Erythroblast (primary cell): ENCODE results near the gene NRSN2.
A peak's percentile ranks its signal among the peaks of the same experiment; 100 is the strongest.

Experiments used
- DNase-seq, 2 experiments: peaks; one replicate each; lab custom pipeline; 2025; lab: John Stamatoyannopoulos, UW
- GATA1 ChIP-seq: IDR thresholded peaks from 2 replicates; pipeline ENCODE4 v1.6.1; 2011; ENCODE audit warnings: low read depth, mild to moderate bottlenecking, control low read depth, low read length, moderate library complexity
- POLR2A ChIP-seq: IDR thresholded peaks from 2 replicates; pipeline ENCODE4 v1.6.1; 2011; ENCODE audit warnings: mild to moderate bottlenecking, low read length

Gene NRSN2

GRCh38 chr20:346640-347316 is at the start of gene NRSN2:
Gene NRSN2, plus strand, starts transcription at chr20:347111. Its CDS starts 2,533 bp downstream, at chr20:349644.
- TF ChIP-seq GATA1 (no peak), POLR2A (no peak)
- peak; percentile 42 to 46 for DNase-seq

- TF ChIP-seq POLR2A (no peak), GATA1 (no peak)
Measured at GRCh38 chr20:297925-298775, 48.8 kb upstream of the NRSN2 start.

GRCh38 chr20:298776-299391 is 48.0 kb upstream of the NRSN2 start:
- TF ChIP-seq GATA1 (no peak), POLR2A (no peak)
- DNase-seq, result peak in 1 of 2 experiments; percentile 54

More at GRCh38 chr20:297925-298775, 48.8 kb upstream of the NRSN2 start:
- peak; percentile 75 to 82 for DNase-seq

GRCh38 chr20:300345-300990 is 46.4 kb upstream of the NRSN2 start:
- DNase-seq, result no peak
- no peak for TF ChIP-seq GATA1
- TF ChIP-seq POLR2A, result no peak

- no peak for DNase-seq
- TF ChIP-seq POLR2A (no peak), GATA1 (no peak)
Measured at GRCh38 chr20:301886-302848, 44.7 kb upstream of the NRSN2 start.

GRCh38 chr20:305745-306144 is 41.2 kb upstream of the NRSN2 start:
- TF ChIP-seq GATA1 (no peak), POLR2A (no peak)
- no peak for DNase-seq

- no peak for TF ChIP-seq POLR2A
- TF ChIP-seq GATA1, result no peak
- no peak for DNase-seq
Measured at GRCh38 chr20:308427-309038, 38.4 kb upstream of the NRSN2 start.

GRCh38 chr20:309306-309840 is 37.5 kb upstream of the NRSN2 start:
- DNase-seq, result no peak
- no peak for TF ChIP-seq GATA1
- TF ChIP-seq POLR2A, result no peak

GRCh38 chr20:309841-310644 is 36.9 kb upstream of the NRSN2 start:
- DNase-seq, result peak; percentile 90 to 93
- TF ChIP-seq GATA1 (no peak), POLR2A (no peak)

- TF ChIP-seq GATA1 (no peak), POLR2A (no peak)
- no peak for DNase-seq
Measured at GRCh38 chr20:310645-311044, 36.3 kb upstream of the NRSN2 start.

- TF ChIP-seq GATA1, result no peak
- no peak for TF ChIP-seq POLR2A
- no peak for DNase-seq
Measured at GRCh38 chr20:311609-312008, 35.3 kb upstream of the NRSN2 start.
